DOHH2 (cell line): ENCODE data around the gene GPRIN3.
A peak's percentile ranks its signal among the peaks of the same experiment; 100 is the strongest.

Experiments used
- H3F3A ChIP-seq: fragments of 200-600 bp; sonication (generic), shearing (Covaris generic); 2 replicates; pipeline ENCODE4 v1.6.0; 2016; ENCODE audit warnings: antibody characterized with exemption, mild to moderate bottlenecking; ENCODE audit not compliant: control insufficient read depth, insufficient read depth
- H3K27ac ChIP-seq: fragments of 200-600 bp; sonication (generic); 2 replicates; pipeline ENCODE4 v1.5.1; 2014; ENCODE audit warnings: low read depth, mild to moderate bottlenecking, low read length, moderate library complexity
- H3K27me3 ChIP-seq: fragments of 200-600 bp; sonication (generic); 2 replicates; pipeline ENCODE4 v1.6.1; 2014; ENCODE audit warnings: mild to moderate bottlenecking, low read length, mixed read lengths; ENCODE audit not compliant: control insufficient read depth
- H3K36me3 ChIP-seq: fragments of 200-600 bp; sonication (generic); 2 replicates; pipeline ENCODE4 v1.6.1; 2014; ENCODE audit warnings: mild to moderate bottlenecking, low read length, moderate library complexity, mixed read lengths; ENCODE audit not compliant: control insufficient read depth
- H3K4me1 ChIP-seq: fragments of 200-600 bp; sonication (generic); 2 replicates; pipeline ENCODE4 v1.6.1; 2014; ENCODE audit warnings: mild to moderate bottlenecking, low read length, mixed read lengths; ENCODE audit not compliant: control insufficient read depth
- H3K4me2 ChIP-seq: fragments of 200-600 bp; sonication (generic); 2 replicates; pipeline ENCODE4 v1.6.0; 2014; ENCODE audit warnings: mild to moderate bottlenecking, low read length, moderate library complexity
- H3K4me3 ChIP-seq: fragments of 200-600 bp; sonication (generic); 2 replicates; pipeline ENCODE4 v1.5.1; 2014; ENCODE audit warnings: mild to moderate bottlenecking, low read length, mixed read lengths
- H3K79me2 ChIP-seq: fragments of 200-600 bp; sonication (generic); 2 replicates; pipeline ENCODE4 v1.6.1; 2014; ENCODE audit warnings: mild to moderate bottlenecking, low read length, mixed read lengths; ENCODE audit not compliant: control insufficient read depth
- H3K9me2 ChIP-seq: fragments of 200-600 bp; sonication (generic); replicated peaks from 2 replicates; pipeline ENCODE4 v1.6.1; 2014; ENCODE audit warnings: mild to moderate bottlenecking, low read length, mixed read lengths; ENCODE audit not compliant: control insufficient read depth
- H3K9me3 ChIP-seq: fragments of 200-600 bp; sonication (generic); 2 replicates; pipeline ENCODE4 v1.6.1; 2014; ENCODE audit warnings: antibody characterized with exemption, low read length, mixed read lengths; ENCODE audit not compliant: control insufficient read depth, insufficient read depth
- H4K20me1 ChIP-seq: fragments of 200-600 bp; sonication (generic); 2 replicates; pipeline ENCODE4 v1.6.0; 2014; ENCODE audit warnings: low read depth, mild to moderate bottlenecking, antibody characterized with exemption, low read length, moderate library complexity; ENCODE audit not compliant: control insufficient read depth, insufficient read depth
- CTCF ChIP-seq: fragments of 200-600 bp; sonication (generic); IDR thresholded peaks from one replicate; pipeline ENCODE4 v1.5.1; 2014; ENCODE audit warnings: antibody characterized with exemption, mild to moderate bottlenecking, low read depth, low read length; ENCODE audit not compliant: poor library complexity, severe bottlenecking
- EZH2phosphoT487 ChIP-seq: fragments of 200-600 bp; sonication (generic); IDR thresholded peaks from 2 replicates; pipeline ENCODE4 v1.6.1; 2017; ENCODE audit warnings: borderline replicate concordance, mild to moderate bottlenecking, antibody characterized with exemption, low read length, moderate library complexity, mixed read lengths

Gene GPRIN3

GRCh38 chr4:89301003-89301402 lies 6.6 kb downstream of the GPRIN3 start:
- Histone ChIP-seq H3F3A (peaks cover 25% of the 10 kb centered on the region), H3K4me3 (no peak overlapping the region), H3K9me2 (no peaks in the 10 kb centered on the region), H3K36me3 (no peaks in the 10 kb centered on the region), H3K27me3 (peaks cover 3% of the 10 kb centered on the region), H3K4me1 (peaks cover 73% of the 10 kb centered on the region), H3K9me3 (no peaks in the 10 kb centered on the region), H3K79me2 (no peaks in the 10 kb centered on the region), H3K27ac (no peak overlapping the region), H3K4me2 (no peak overlapping the region), H4K20me1 (no peaks in the 10 kb centered on the region)
- TF ChIP-seq EZH2phosphoT487 = no peak

- H3K27ac ChIP-seq = no peak overlapping the region
- no peaks in the 10 kb centered on the region for H3K9me2 ChIP-seq
- no peaks in the 10 kb centered on the region for H3K36me3 ChIP-seq
- H3K27me3 ChIP-seq = no peaks in the 10 kb centered on the region
- peaks cover 77% of the 10 kb centered on the region for H3K4me1 ChIP-seq
- H3K4me2 ChIP-seq = no peak overlapping the region
- H3F3A ChIP-seq = peaks cover 25% of the 10 kb centered on the region
- no peak overlapping the region for H3K4me3 ChIP-seq
- no peaks in the 10 kb centered on the region for H3K9me3 ChIP-seq
- TF ChIP-seq CTCF (no peak), EZH2phosphoT487 (no peak)
- H4K20me1 ChIP-seq = no peaks in the 10 kb centered on the region
- no peaks in the 10 kb centered on the region for H3K79me2 ChIP-seq
These were observed 7.1 kb downstream of the GPRIN3 start for GRCh38 chr4:89300499-89300898.

- Histone ChIP-seq H3F3A (peaks cover 26% of the 10 kb centered on the region), H3K36me3 (no peaks in the 10 kb centered on the region), H3K4me2 (peak overlapping the region; percentile 75; the same call in 1 of the 2 replicates), H3K79me2 (no peaks in the 10 kb centered on the region), H3K4me1 (peaks cover 80% of the 10 kb centered on the region), H4K20me1 (no peaks in the 10 kb centered on the region), H3K27me3 (no peaks in the 10 kb centered on the region), H3K4me3 (no peak overlapping the region; the same call in 1 of the 2 replicates), H3K9me2 (no peaks in the 10 kb centered on the region), H3K27ac (no peak overlapping the region), H3K9me3 (no peaks in the 10 kb centered on the region)
- TF ChIP-seq EZH2phosphoT487 (no peak), CTCF (no peak)
These were observed 7.5 kb downstream of the GPRIN3 start for GRCh38 chr4:89300060-89300459.

- Histone ChIP-seq H3F3A (peaks cover 31% of the 10 kb centered on the region), H3K4me1 (peaks cover 80% of the 10 kb centered on the region), H3K27ac (peak overlapping the region; percentile 80)
These were observed 8.3 kb downstream of the GPRIN3 start for GRCh38 chr4:89299153-89299791.

More at GRCh38 chr4:89299153-89299791, 8.3 kb downstream of the GPRIN3 start:
- Histone ChIP-seq H3K36me3 (no peaks in the 10 kb centered on the region), H3K9me2 (no peaks in the 10 kb centered on the region), H3K79me2 (no peaks in the 10 kb centered on the region), H4K20me1 (no peaks in the 10 kb centered on the region), H3K4me2 (peak overlapping the region; percentile 75), H3K4me3 (peak overlapping the region; percentile 64), H3K27me3 (no peaks in the 10 kb centered on the region), H3K9me3 (no peaks in the 10 kb centered on the region)
- TF ChIP-seq CTCF (no peak), EZH2phosphoT487 (0 out of 2 replicates have a peak, but pooled peaks have one; percentile 35)
